PC-9 (cell line): ENCODE measurements around the gene ELP4. TPM values are rescaled to one million over a fixed set of nuclear protein-coding genes. Genes with fewer than 3 reads are reported as not detected.

Experiments used
- BruUV-seq: library from RNA; stranded (reverse); fragments of 400-500 nt; replicated peaks from 2 replicates; lab custom pipeline; 2021; lab: Mats Ljungman, UMichigan
- CTCF ChIA-PET: fragments of 300-600 bp; sonication (Branson Sonifier 250); formaldehyde crosslinking; loops from one replicate; lab custom pipeline; 2022; ENCODE audit warnings: antibody characterized with exemption; lab: Charles Lee
- POLR2A ChIA-PET: fragments of 300-600 bp; sonication (Branson Sonifier 250); formaldehyde crosslinking; loops from one replicate; lab custom pipeline; 2022; ENCODE audit warnings: antibody characterized with exemption; ENCODE audit not compliant: unreplicated experiment; lab: Charles Lee
- DNase-seq, 2 experiments: peaks; one replicate each; pipeline versions ENCODE4 v3.0.0 to v3.0.0-alpha.2; 2015 to 2022; ENCODE audit warnings: mixed read lengths in 1 of 2
- H2AFZ ChIP-seq: fragments of 200-600 bp; sonication (generic); 2 replicates; pipeline ENCODE4 v1.8.1; 2017; ENCODE audit warnings: antibody characterized with exemption
- H3F3A ChIP-seq: fragments of 200-600 bp; sonication (generic); 2 replicates; pipeline ENCODE4 v1.8.1; 2017; ENCODE audit warnings: antibody characterized with exemption, mild to moderate bottlenecking, low read depth; ENCODE audit not compliant: insufficient read depth
- H3K27ac ChIP-seq: fragments of 200-600 bp; sonication (generic); 2 replicates; pipeline ENCODE4 v1.6.1; 2016; ENCODE audit warnings: mixed run types
- H3K27me3 ChIP-seq: fragments of 200-600 bp; sonication (generic); 2 replicates; pipeline ENCODE4 v1.6.1; 2016; ENCODE audit warnings: low read depth, mixed run types; ENCODE audit not compliant: insufficient read depth
- H3K36me3 ChIP-seq: fragments of 200-600 bp; sonication (generic); 2 replicates; pipeline ENCODE4 v1.6.1; 2016; ENCODE audit warnings: low read depth, mixed run types
- H3K4me1 ChIP-seq: fragments of 200-600 bp; sonication (generic); replicated peaks from 2 replicates; pipeline ENCODE4 v1.6.1; 2016; ENCODE audit warnings: mixed run types; ENCODE audit not compliant: insufficient read depth
- H3K4me2 ChIP-seq: fragments of 200-600 bp; sonication (generic); 2 replicates; pipeline ENCODE4 v1.6.1; 2017; ENCODE audit warnings: mixed run types
- H3K4me3 ChIP-seq: fragments of 200-600 bp; sonication (generic); 2 replicates; pipeline ENCODE4 v1.6.1; 2016; ENCODE audit warnings: mixed run types
- H3K79me2 ChIP-seq: fragments of 200-600 bp; sonication (generic); 2 replicates; pipeline ENCODE4 v1.6.1; 2017; ENCODE audit warnings: low read depth, mixed run types
- H3K9me2 ChIP-seq: fragments of 200-600 bp; sonication (generic); 2 replicates; pipeline ENCODE4 v1.8.1; 2017; ENCODE audit warnings: mild to moderate bottlenecking; ENCODE audit not compliant: insufficient read depth
- H3K9me3 ChIP-seq: fragments of 200-600 bp; sonication (generic); 2 replicates; pipeline ENCODE4 v1.8.1; 2016; ENCODE audit warnings: low read depth; ENCODE audit not compliant: insufficient read depth
- H4K20me1 ChIP-seq: fragments of 200-600 bp; sonication (generic); 2 replicates; pipeline ENCODE4 v1.8.1; 2017; ENCODE audit not compliant: insufficient read depth
- EZH2 ChIP-seq: fragments of 200-600 bp; sonication (generic); IDR thresholded peaks from 2 replicates; pipeline ENCODE4 v1.8.0; 2017; ENCODE audit warnings: antibody characterized with exemption, low read depth
- intact Hi-C: fragments of 100-400 bp; cut with micrococcal nuclease; formaldehyde crosslinking; loops from one replicate; pipeline ENCODE4 v1.10.0; 2022; ENCODE audit not compliant: unreplicated experiment
- total RNA-seq: library from RNA; stranded (reverse); gene quantifications from 2 replicates; pipeline ENCODE4 v1.2.3, GENCODE V29; 2021
- TF ChIP-seq, protein P1 (sequence below): fragments of 200-600 bp; sonication (generic); conservative IDR thresholded peaks from 2 replicates; pipeline ENCODE4 v1.6.1; 2017; ENCODE audit warnings: mixed run types, antibody characterized with exemption, mild to moderate bottlenecking, moderate library complexity

ELP4 gene
- total RNA-seq, 1 experiment from 2014 or later, result 20.5 TPM

- H2AFZ ChIP-seq, result no peak overlapping the region
- no peaks in the 10 kb centered on the region; the same call in 1 of the 2 replicates for H3K9me2 ChIP-seq
- no peak overlapping the region for H3K4me2 ChIP-seq
- H4K20me1 ChIP-seq, result no peaks in the 10 kb centered on the region
- BruUV-seq, result no TSS peak
- H3K79me2 ChIP-seq, result no peaks in the 10 kb centered on the region
- H3K27ac ChIP-seq, result no peak overlapping the region
- intact Hi-C loops, result no loop called here
- CTCF ChIA-PET, result no interaction called here
- no peaks in the 10 kb centered on the region for H3K36me3 ChIP-seq
- DNase-seq, result no peak
- POLR2A ChIA-PET, result no interaction called here
- H3K27me3 ChIP-seq, result no peaks in the 10 kb centered on the region
- no peak for TF ChIP-seq EZH2
- TF ChIP-seq, protein P1, sequence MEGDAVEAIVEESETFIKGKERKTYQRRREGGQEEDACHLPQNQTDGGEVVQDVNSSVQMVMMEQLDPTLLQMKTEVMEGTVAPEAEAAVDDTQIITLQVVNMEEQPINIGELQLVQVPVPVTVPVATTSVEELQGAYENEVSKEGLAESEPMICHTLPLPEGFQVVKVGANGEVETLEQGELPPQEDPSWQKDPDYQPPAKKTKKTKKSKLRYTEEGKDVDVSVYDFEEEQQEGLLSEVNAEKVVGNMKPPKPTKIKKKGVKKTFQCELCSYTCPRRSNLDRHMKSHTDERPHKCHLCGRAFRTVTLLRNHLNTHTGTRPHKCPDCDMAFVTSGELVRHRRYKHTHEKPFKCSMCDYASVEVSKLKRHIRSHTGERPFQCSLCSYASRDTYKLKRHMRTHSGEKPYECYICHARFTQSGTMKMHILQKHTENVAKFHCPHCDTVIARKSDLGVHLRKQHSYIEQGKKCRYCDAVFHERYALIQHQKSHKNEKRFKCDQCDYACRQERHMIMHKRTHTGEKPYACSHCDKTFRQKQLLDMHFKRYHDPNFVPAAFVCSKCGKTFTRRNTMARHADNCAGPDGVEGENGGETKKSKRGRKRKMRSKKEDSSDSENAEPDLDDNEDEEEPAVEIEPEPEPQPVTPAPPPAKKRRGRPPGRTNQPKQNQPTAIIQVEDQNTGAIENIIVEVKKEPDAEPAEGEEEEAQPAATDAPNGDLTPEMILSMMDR, result no peak
- no peaks in the 10 kb centered on the region for H3K4me1 ChIP-seq
- H3F3A ChIP-seq, result no peaks in the 10 kb centered on the region
- no peaks in the 10 kb centered on the region for H3K9me3 ChIP-seq
- H3K4me3 ChIP-seq, result no peak overlapping the region
Measured at GRCh38 chr11:31702966-31703365, 193.4 kb downstream of the ELP4 start.

DNA sequence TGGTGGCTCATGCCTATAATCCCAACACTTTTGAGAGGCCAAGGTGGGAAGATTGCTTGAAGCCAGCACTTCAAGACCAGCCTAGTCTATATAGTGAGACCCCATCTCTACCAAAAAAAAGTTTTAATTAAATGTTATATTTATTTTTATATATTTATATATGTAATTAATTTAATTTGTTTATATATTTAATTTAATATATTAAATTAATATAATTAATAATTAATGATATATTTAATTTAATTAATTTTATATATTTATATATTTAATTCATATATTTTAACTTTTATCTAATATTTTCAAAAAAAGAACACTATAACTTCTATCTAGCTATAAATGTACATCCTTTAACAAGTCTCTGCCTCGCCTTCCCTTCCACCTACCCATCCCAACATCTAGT lies 196.8 kb downstream of the ELP4 start:
- intact Hi-C loops, result no loop called here
- no peaks in the 10 kb centered on the region for H3K27me3 ChIP-seq
- H3K4me2 ChIP-seq, result no peak overlapping the region
- H3K36me3 ChIP-seq, result no peaks in the 10 kb centered on the region
- BruUV-seq, result no TSS peak
- H3F3A ChIP-seq, result no peaks in the 10 kb centered on the region
- H4K20me1 ChIP-seq, result no peaks in the 10 kb centered on the region
- POLR2A ChIA-PET, result no interaction called here
- no peaks in the 10 kb centered on the region; the same call in 1 of the 2 replicates for H3K9me2 ChIP-seq
- no peaks in the 10 kb centered on the region for H3K4me1 ChIP-seq
- H3K79me2 ChIP-seq, result no peaks in the 10 kb centered on the region
- DNase-seq, result no peak
- H3K9me3 ChIP-seq, result no peaks in the 10 kb centered on the region
- TF ChIP-seq EZH2, result no peak
- TF ChIP-seq, protein P1, result no peak
- CTCF ChIA-PET, result no interaction called here
- no peak overlapping the region for H3K27ac ChIP-seq
- H2AFZ ChIP-seq, result no peak overlapping the region
- no peak overlapping the region for H3K4me3 ChIP-seq

GRCh38 chr11:31711137-31711536 lies 201.6 kb downstream of the ELP4 start:
- POLR2A ChIA-PET, result no interaction called here
- intact Hi-C loops, result no loop called here
- Histone ChIP-seq H4K20me1 (no peaks in the 10 kb centered on the region), H3K4me2 (no peak overlapping the region), H3K9me3 (no peaks in the 10 kb centered on the region), H3K27ac (no peak overlapping the region), H3K4me3 (no peak overlapping the region), H3K79me2 (no peaks in the 10 kb centered on the region), H3K9me2 (no peaks in the 10 kb centered on the region), H3K36me3 (no peaks in the 10 kb centered on the region), H3F3A (no peaks in the 10 kb centered on the region), H2AFZ (no peak overlapping the region), H3K4me1 (no peaks in the 10 kb centered on the region), H3K27me3 (no peaks in the 10 kb centered on the region)
- DNase-seq, result no peak
- CTCF ChIA-PET, result no interaction called here
- no peak for TF ChIP-seq EZH2
- TF ChIP-seq, protein P1, result no peak
- no TSS peak for BruUV-seq
